ENCODE data around the gene RAI14.

Gene RAI14

GRCh38 chr5:34653708-34654107, 2.4 kb upstream of the RAI14 start:
- TF ChIP-seq CTCF (IDR thresholded peaks at IDR 0.05; ENCODE audit: insufficient read depth, low read depth, low read length, missing control alignments), result no peak
- no peak for DNase-seq (ENCODE audit: low read depth)
- no peak overlapping the region for H3K4me3 ChIP-seq (ENCODE audit: low read depth, low read length)

- DNase-seq (ENCODE audit: low read depth), result peak; percentile 59
- peak overlapping the region; percentile 88 for H3K4me3 ChIP-seq (ENCODE audit: low read depth, low read length)
These were observed 655 bp upstream of the RAI14 start for GRCh38 chr5:34655354-34655991.

GRCh38 chr5:34656700-34657273, 659 bp downstream of the RAI14 start:
- no peak for TF ChIP-seq CTCF (IDR thresholded peaks at IDR 0.05; ENCODE audit: insufficient read depth, low read depth, low read length, missing control alignments)
- no peak for DNase-seq (ENCODE audit: low read depth)
- peak overlapping the region; percentile 88 for H3K4me3 ChIP-seq (ENCODE audit: low read depth, low read length)

More at GRCh38 chr5:34655354-34655991, 655 bp upstream of the RAI14 start:
- TF ChIP-seq CTCF (IDR thresholded peaks at IDR 0.05; ENCODE audit: insufficient read depth, low read depth, low read length, missing control alignments), result no peak

GRCh38 chr5:34657274-34657921, 1.3 kb downstream of the RAI14 start:
- H3K4me3 ChIP-seq (ENCODE audit: low read depth, low read length), result peak overlapping the region; percentile 88
- no peak for DNase-seq (ENCODE audit: low read depth)
- no peak for TF ChIP-seq CTCF (IDR thresholded peaks at IDR 0.05; ENCODE audit: insufficient read depth, low read depth, low read length, missing control alignments)

- TF ChIP-seq CTCF (IDR thresholded peaks at IDR 0.05; ENCODE audit: insufficient read depth, low read depth, low read length, missing control alignments), result no peak
- H3K4me3 ChIP-seq (ENCODE audit: low read depth, low read length), result peak overlapping the region; percentile 88
- no peak for DNase-seq (ENCODE audit: low read depth)
These were observed 1.9 kb downstream of the RAI14 start for GRCh38 chr5:34657988-34658387.

GRCh38 chr5:34659168-34659567, 3.0 kb downstream of the RAI14 start:
- no peak for DNase-seq (ENCODE audit: low read depth)
- TF ChIP-seq CTCF (IDR thresholded peaks at IDR 0.05; ENCODE audit: insufficient read depth, low read depth, low read length, missing control alignments), result no peak
- no peak overlapping the region for H3K4me3 ChIP-seq (ENCODE audit: low read depth, low read length)

All from GM12865 (cell line).